GM19395 (cell line): ENCODE results near the gene LRRIQ4.

Experiments used
- ATAC-seq: cut with Tn5 transposase; IDR thresholded peaks from one replicate; pipeline ENCODE4 v1.9.1; 2021; ENCODE audit warnings: mild to moderate bottlenecking, moderate library complexity; ENCODE audit not compliant: unreplicated experiment

The LRRIQ4 gene

DNA sequence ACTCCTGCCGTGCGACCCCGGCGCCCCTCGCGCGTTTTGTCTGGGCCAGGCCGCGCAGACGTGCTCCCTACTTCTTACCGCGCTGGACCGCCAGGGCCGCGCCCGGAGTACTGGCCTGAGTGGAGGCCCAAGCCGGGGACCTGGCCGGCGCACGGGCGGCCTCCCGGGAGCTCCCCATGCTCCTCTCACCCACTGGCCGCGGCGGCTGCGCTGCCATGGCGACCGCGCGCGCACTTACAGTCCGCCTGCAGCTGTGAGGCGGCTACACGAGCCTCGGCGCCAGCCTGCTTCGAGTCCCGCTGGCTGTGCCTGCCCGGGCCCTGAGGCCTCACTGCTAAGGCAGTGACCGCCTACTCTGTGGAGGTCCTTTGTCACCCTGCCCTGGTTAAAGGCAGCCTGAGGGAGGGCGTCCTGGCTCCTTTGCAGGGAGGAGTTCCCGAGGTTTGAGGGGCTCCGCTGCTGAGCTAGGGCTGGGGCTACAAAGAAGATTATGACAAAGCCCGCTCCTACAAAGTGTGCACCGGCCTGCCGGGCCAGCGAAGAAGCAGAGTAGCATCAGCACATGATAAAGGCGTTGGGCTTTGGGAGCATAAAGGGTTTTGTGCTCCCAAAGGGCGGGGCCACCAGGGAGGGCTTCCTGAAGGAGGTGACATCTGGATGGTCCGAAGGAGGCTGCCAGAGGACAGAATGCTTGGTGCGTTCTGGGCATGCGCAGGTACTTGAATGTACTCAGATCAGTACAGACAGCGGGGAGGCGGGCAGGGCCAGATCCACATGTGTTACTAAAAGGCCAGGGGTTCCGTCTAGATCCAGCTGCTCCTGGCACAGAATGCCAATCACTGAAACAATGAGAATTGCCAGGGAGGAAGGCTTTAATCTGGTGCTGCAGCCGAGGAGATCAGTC is at the start of gene LRRIQ4, which contains the start of gene LRRC34:
Gene LRRIQ4, plus strand, starts transcription at position 539 of the 904 bp plus-strand sequence. CDS start 9,052 bp downstream, outside the sequence.
Gene LRRC34, minus strand, starts transcription at position 573 of the 904 bp plus-strand sequence. Its CDS starts 356 bp downstream, at position 217.
- peak; percentile 64 for ATAC-seq

GRCh38 chr3:169764312-169764881 is 48.3 kb upstream of the LRRIQ4 start:
- peak; percentile 47 for ATAC-seq

DNA sequence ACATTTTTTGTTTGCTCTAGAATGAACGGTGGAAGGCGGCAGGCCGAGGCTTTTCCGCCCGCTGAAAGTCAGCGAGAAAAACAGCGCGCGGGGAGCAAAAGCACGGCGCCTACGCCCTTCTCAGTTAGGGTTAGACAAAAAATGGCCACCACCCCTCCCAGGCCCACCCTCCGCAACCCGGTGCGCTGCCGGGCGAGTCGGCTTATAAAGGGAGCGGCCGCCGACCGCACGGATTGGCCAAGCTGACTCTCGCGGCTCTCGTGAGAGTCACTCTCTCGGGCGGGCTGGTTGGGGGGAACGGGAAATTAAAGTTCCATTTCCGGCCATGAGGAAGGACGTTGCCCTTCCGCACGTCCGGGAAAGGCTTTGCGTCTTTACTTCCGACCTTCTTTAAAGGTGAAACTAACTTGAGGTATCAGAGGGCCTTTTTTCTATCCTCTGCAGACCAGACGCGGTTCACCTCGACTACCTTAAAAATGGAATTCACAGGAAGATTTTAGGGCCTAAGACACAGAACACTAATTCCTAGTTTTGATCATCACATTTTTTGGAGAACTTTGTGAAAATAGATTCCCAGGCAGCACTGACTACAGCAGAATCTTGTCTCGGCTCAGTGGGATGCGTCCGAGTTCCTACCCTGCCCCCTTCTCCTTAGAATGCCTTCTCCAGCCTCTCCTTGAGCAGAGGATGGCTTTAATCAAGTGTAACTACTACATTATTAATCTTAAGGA is 47.6 kb upstream of the LRRIQ4 start, which contains the start of gene TERC:
Gene TERC, minus strand, starts transcription at position 179 of the 731 bp plus-strand sequence.
- ATAC-seq: peak; percentile 79

DNA sequence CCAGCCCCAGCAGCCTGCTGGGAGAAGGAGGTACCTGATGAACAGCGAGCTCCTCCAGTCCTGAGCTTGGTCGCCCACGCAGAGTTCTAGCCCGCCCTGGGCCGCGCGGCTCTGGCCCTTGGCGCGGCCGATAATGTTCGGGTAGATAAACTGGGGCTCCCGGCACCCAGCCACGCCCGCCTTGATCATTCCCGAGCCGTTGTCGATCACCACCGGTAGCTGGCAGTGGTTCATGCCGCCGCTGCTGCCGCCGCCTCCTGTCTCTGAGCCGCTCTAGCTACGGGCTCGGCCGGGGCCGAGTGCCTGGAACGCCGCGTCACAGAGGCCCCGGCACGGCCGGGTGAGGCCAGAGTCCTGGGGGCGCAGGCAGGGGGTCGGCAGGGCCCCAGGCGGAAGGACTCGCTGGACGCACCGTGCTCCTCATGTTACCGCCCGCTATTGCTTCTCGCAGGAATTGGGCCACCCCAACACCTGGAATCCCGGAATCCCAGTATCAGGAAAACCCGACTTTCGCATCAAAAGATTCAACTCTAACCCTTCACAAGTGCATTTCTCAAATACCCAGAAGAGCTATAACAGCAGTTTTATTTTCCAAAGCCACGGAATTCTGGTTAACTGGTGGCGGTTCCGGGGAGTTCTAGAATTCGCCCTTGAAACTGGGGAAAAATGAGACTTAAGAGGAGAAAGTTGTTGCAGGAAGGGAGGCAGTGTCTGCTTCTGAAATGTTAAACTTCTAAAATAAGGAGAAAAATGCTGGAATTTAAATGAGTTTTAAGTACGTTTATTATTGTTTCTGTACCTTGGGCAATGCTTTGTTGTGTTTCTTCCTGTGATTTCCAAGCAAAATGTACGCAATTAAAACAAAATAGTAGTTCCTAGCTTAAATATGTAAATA is 43.1 kb upstream of the LRRIQ4 start, which contains the start of gene ACTRT3:
Gene ACTRT3, minus strand, starts transcription at position 275 of the 895 bp plus-strand sequence. Its CDS starts 41 bp downstream, at position 234.
- peak; percentile 21 for ATAC-seq

GRCh38 chr3:169771497-169772304 is 41.0 kb upstream of the LRRIQ4 start:
- peak; percentile 23 for ATAC-seq

DNA sequence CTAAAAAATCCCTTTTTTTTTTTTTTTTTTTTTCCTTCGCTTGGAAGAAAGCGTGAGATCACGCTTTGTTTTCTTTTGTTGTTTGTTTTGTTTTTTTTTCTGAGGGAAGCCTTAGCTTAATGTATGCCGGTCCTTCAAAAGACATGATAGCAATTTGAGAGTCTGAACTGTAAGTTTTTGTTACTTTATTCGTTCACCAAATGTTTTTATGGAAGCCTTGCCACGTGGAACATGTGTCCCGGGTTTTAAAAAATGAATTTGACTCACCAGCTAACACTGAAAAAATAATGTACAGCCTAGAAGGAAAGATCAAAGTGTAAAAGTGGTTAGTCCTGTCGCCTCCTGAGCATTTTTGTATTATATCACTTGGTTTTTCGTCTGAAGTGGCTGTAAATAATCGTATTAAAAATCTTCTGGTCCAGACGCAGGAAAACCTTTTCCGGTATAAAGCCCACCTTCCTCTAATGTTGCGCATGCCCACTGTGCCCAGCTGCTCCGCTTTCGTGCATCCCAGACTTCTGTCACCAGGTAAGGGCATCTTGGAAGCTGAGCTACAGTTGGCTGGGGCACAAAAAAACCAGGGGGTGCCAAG is 40.3 kb upstream of the LRRIQ4 start:
- ATAC-seq: peak; percentile 27

- ATAC-seq: peak; percentile 85
Observed at GRCh38 chr3:169772897-169773816, 39.5 kb upstream of the LRRIQ4 start, which contains the start of gene MYNN. TSS of gene MYNN (plus strand) at chr3:169773396. CDS start at chr3:169774296, 900 bp downstream.

GRCh38 chr3:169774186-169774585 is 38.5 kb upstream of the LRRIQ4 start:
- ATAC-seq: no peak

GRCh38 chr3:169777822-169778221 is 34.8 kb upstream of the LRRIQ4 start:
- no peak for ATAC-seq

DNA sequence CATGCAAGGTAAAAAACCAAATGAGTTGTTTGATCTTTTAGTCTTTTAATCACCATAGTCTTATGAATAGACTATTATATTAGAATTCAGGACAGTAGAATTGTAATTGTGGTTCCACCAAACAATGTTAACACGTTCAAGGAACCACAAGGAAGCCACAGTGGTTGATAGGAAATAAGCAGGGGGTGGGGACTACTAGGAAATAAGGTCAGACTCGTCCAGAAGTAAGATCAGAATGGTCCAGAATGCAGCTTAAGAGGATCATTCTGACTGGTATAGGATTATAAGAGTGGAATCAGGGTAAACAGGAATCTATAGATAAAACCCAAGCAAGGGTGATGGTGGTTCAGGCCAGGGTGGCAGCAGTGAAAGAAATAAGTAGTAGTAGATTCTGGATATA is 31.9 kb upstream of the LRRIQ4 start:
- no peak for ATAC-seq

GRCh38 chr3:169781209-169781855 is 31.3 kb upstream of the LRRIQ4 start:
- no peak for ATAC-seq

- no peak for ATAC-seq
Observed at GRCh38 chr3:169787120-169787519, 25.6 kb upstream of the LRRIQ4 start.

GRCh38 chr3:169787791-169788190 is 24.9 kb upstream of the LRRIQ4 start:
- ATAC-seq: no peak

- ATAC-seq: no peak
Observed at GRCh38 chr3:169790219-169790618, 22.5 kb upstream of the LRRIQ4 start.

GRCh38 chr3:169790687-169791429 is 21.8 kb upstream of the LRRIQ4 start:
- no peak for ATAC-seq

DNA sequence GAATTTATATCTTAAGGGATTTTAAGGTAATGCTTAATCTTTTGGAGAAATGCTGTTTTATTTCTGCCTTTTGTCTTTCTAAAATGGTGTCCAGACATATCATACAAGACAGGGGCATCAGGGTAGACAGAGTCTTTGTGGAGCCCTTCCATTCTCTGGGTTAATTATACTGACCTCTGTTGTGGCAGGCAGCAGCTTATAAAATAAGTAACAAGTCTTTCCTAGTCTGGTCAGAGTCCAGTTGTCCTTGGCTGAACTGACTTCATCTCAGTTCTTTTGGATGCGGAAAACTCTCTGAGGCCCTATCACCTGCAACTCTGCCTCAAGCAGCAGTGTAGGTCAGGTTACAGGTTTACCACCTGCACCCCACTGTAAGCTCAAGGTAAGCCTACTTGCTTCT is 20.3 kb upstream of the LRRIQ4 start:
- no peak for ATAC-seq
